GM18505 (cell line): ENCODE measurements around the gene YPEL2.

Source experiments
- ATAC-seq: cut with Tn5 transposase; IDR thresholded peaks from one replicate; pipeline ENCODE4 v1.9.1; 2021; ENCODE audit not compliant: unreplicated experiment
- POLR2A ChIP-seq: IDR thresholded peaks from 4 replicates; pipeline ENCODE4 v1.6.1; 2011; ENCODE audit warnings: borderline replicate concordance; ENCODE audit not compliant: insufficient read depth, insufficient read length; ENCODE audit errors: extremely low read depth

YPEL2 gene

DNA sequence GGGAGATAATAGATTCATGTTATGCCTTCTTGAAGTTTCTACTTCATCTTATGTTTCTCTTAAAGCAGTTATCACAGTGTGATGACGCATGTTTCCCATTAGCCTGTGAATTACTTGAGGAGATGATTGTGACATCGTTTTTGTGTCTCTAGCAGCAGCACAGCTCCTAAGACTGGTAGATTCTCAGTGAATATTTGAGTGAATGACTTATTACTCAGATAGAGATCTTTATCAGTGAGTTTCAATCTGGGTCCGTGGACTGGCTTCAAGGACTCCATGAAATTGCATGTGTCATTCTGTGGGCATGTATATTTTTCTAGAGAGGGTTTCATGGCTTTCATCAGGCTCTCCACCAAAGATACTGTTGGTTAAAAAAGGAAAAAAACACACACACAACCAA is 29.9 kb downstream of the YPEL2 start:
- no peak for ATAC-seq
- no peak for TF ChIP-seq POLR2A

DNA sequence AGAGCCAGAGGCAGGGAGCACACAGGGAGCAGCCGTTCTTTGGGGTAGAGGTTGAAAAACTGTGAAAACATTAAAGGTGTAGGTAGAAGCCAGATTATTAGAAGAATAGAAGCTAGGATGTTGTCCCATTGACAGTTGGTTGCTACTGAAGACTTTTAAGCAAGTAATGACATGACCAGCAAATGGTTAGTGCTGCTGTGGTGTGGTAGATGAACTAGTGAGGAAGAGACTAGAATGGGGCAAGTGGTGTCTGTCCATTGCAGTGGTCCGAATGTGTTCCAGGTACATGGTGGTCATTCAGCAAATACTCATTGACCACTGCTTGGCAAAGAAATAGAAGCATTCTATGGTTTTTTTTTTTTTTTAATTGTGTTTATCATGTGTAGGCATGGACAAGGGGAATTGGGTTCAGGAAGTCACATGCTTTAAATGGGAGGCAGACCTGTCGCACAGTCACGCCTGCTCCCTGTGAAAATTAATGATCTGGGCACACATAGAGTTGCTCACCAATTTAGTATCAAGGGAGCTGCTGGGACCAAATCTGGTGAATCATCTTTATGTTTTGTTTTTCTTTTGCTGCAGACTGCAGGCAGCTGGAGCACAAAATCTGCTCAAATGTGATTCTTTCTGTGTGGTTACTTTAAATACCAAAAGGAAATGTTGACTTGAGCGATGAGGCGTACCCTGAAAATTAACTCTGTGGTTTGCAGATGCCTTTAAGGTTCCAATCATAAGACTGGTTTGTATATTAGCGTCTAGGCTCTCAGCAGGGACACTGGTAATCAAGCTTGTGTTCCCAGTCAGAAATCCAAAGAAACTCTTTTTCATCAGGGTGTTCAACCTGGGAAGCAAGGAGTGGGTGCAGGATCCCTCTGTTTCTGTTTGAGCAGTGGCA is 30.7 kb downstream of the YPEL2 start:
- ATAC-seq: no peak

GRCh38 chr17:59362811-59363205 is 31.4 kb downstream of the YPEL2 start:
- no peak for ATAC-seq
- TF ChIP-seq POLR2A: no peak

More for the DNA sequence above, 30.7 kb downstream of the YPEL2 start:
- TF ChIP-seq POLR2A: no peak

DNA sequence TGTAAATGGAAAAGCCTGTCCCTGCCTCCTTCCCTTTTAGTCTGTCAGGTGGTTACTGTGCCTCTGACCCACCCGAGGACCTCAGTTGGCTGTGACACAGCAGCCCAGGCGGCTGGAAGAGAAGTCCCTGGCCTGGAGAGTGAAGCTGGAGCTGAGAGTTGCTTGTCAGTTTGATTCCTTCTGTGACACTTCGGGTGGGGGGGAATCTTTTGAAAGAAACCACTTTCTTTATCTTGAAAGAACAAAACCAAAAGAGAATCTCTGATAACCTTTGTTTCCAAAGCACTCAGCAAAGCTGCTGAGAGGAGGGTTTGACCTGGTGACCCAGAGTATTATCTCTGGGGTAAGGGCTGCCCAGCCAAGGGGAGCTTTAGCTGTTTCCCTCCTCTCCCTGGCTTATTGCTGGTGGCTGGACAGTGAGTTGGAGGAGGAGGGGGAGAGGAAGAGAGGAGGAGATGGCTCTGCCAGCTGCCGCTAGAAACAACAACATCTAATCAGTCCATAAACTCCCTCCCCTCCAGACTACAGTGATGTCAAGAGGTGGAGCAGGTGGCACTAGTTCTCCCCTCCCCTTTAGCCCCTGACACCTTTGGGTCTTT is 34.0 kb downstream of the YPEL2 start:
- no peak for TF ChIP-seq POLR2A
- no peak for ATAC-seq

DNA sequence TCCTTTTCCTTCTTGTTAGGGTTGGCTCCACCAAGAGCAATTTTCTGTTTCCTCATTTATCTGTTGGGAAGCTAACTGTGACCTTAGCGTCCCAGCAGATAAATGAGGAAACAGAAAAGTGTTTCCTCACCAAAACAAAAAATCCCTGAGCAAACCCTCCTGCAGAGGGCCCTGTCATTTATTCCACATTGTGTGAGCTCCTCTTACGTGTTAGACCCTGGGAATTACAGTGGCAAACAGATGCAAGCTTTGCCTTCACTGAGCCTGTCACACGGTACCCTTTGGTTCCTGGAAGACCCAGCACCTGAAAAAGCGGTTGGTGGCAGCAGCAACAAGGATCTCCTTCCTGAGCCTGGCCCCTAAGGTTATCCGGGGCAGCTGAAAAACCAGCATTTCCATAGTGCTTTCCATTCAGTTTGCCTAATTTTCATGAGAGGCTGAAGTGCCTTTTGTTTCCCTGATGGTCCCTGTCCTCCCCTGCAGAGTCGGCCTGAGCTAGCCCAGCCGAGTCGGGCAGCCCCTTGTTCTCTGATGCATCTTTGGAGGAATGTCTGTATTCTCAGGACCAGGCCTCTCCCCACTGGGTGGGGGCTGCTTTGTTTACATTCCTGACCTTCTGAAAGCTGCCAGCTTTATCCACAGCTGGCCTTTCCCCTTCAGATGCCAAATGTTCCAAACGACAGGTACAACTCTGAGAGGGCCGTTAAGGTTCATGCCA is 34.7 kb downstream of the YPEL2 start:
- no peak for TF ChIP-seq POLR2A
- ATAC-seq: no peak

DNA sequence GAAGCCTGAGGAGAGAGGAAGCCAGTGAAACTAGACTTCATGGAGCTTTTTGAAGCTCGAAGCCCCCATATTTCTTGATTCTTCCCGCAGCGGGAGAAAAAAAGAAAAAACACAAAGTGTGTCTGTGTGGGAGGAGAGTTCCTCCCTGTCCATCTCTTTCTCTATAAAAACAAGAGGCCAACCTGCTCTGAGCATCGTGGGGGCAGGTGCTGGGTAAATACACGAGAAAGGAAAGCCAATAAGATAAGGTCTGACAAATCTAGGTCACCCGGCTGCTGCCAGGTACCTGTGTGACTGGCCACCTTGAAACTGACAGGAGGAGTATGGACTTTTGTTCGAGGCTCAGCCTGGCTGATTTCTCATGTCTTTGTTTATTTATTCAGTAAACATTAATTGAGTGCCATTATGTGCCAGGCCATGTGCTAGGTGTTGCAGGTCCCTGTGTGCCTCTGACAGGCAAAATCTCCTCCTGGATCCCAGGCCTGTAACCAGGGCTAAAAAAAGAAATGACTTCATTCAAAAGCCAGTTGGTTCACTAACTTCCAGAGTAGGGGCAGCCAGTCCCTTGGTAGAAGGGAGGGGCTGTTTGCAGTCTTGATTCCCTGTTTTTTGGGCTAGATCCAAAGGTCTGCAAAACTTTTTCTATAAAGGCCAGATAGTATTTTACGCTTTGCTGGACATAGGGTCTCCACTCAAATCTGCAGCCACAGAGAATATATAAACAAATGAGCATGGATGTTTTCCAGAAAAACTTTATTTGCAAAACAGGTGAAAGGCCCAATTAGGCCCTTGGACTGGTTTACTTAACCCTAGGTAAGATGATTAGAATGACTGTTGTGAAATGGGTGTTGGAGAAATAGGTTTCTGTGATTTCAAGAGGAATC is 35.6 kb downstream of the YPEL2 start:
- no peak for TF ChIP-seq POLR2A
- no peak for ATAC-seq

- no peak for ATAC-seq
- no peak for TF ChIP-seq POLR2A
Measured at GRCh38 chr17:59367657-59368045, 36.2 kb downstream of the YPEL2 start.

GRCh38 chr17:59368218-59368857 is 36.9 kb downstream of the YPEL2 start:
- TF ChIP-seq POLR2A: no peak
- no peak for ATAC-seq

- no peak for TF ChIP-seq POLR2A
- no peak for ATAC-seq
Measured at GRCh38 chr17:59369031-59369975, 37.8 kb downstream of the YPEL2 start.

DNA sequence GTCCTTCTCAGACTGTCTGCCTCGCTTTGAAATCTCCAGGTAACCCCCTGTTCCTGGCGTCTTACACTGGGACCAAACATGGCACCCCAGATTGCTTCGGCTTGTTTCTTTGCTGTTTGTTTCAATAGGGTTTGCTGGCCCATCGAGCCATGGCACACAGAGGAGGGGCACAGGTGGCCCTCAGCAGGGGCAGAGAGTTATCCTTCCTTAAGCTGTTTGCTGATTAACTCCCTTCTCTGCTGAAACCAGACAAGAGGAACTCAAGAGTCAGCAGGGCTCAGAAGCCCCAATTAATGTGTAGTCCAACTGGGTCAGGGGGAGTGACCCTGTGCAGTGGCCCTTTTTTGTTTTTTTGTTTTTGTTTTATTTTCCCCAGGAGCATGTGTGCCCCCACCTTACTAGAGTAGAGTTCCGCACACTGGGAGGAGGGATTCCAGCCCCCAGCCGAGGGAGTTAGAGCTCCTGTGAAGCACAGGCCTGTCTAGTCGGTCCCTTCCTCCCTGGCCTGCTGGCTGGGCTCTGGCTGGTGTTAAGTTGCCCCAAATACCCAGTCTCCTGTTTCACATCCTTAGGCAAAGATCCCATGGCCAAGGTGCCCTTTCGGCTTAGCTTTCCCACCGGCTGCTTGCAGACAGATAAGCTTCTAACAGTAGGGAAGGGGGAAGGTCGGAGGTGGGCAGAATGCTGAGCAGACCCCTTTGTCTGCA is 39.3 kb downstream of the YPEL2 start:
- no peak for ATAC-seq
- TF ChIP-seq POLR2A: no peak
